NCI-H748 (cell line): ENCODE measurements around the gene ASXL1.
"Not testable (repeated sequence)": the region's sequence is repeated elsewhere in the genome, so short reads cannot be mapped to it uniquely, and the experiment has no call there.

ENCODE experiments used
- DNase-seq: peaks from one replicate; lab custom pipeline; 2025; ENCODE audit not compliant: unreplicated experiment; lab: John Stamatoyannopoulos, UW

The ASXL1 gene

DNA sequence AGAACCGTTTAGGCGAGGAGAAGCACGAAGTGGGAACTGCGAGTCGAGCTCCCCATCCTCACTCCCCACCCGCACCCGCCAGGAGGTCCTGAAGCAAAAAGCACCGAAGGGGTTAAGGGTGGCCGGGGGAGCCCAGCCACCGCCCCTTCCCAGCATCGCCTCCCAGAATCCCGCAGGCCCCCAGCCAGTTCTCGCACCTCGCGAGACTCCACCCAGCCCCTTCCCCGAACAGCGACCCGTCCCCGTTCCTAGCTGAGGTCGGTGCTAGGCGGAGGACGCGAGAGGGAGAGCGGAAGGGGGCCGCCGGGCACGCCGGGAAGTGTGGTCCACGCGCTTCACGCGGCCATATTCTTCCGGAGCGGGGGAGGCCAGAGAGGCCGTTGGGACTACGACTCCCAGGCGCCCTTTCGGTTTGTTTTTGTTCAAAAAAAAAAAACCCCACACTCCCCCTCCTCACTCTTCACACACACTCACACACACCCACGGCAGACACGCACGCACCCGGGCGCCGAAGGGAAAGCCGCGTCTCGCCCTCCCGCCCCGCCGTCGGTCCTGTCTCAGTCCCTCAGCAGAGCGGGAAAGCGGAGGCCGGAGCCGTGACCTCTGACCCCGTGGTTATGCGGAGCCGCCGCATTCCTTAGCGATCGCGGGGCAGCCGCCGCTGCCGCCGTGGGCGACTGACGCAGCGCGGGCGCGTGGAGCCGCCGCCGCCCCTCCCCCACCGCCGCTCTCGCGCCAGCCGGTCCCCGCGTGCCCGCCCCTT, at the start of gene ASXL1:
Gene ASXL1 (plus strand): TSS at position 463 of the 763 bp plus-strand sequence. CDS start 445 bp downstream, outside the sequence.
- peak; percentile 99 for DNase-seq

DNA sequence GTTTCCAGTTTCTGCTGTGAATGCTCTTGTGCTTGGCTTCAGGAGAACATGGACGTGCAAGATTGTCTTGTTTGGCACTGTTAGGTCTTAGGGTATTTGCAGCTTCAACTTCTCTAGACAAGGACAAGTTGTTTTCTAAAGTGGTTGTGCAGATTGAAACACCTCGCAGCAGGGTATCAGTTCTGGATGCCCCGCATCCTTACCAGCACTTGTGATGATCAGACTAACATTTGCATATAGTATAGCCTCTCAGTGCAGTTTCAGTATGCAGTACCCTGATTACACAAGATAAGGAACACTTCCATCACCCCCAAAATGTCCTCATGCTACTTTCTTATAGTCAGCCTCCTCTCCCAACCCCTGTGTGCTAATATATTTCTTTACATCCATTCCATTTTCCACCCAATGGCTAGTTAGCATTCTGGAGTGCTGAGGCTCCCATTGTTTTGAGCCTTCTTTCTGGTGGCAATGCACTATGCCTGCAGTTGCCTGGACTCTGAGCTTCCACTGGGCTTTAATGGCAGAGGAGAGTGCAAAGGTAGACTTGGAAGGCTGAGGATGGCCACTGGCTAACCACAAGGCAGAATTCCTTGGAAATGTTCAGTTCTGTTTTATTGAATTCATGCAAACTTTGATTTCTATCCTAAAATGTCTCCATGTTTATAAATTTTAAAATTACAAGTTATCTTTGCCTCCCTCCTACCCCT, 45.3 kb upstream of the ASXL1 start:
- DNase-seq: no peak

DNA sequence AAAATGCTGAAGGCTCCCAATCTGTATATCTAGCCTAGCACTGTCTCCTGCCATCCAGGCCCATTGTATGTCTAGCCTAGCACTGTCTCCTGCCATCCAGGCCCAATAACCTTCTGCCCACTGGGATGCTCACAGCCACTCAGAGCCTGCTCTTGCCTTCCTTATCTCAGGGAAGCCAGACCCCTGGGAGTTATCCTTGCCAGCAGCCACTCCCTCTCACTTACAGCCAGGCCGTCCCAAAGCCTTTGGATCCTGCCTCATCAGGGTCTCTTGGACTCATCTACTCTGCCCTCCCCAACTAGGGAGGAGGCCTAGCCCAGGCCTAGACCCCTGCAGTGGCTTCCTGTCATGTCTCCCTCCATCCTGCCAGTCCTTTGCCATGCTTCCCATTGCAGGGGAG, 43.4 kb upstream of the ASXL1 start:
- no peak for DNase-seq

DNA sequence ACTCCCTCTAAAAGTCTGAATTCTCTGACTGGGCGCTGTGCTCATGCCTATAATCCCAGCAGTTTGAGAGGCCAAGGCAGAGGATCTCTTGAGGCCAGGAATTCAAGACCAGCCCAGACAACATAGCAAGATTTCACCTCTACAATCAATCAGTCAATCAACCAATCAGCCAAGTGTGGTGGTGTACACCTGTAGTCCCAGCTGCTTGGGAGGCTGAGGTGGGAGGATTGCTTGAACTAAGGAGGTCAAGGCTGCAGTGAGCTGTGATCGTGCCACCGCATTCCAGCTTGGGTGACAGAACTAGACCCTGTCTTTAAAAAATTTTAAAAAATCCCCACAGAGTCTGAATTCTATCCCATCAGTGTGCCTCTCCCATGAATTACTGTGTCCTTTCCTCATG, 42.7 kb upstream of the ASXL1 start:
- DNase-seq: no peak

DNA sequence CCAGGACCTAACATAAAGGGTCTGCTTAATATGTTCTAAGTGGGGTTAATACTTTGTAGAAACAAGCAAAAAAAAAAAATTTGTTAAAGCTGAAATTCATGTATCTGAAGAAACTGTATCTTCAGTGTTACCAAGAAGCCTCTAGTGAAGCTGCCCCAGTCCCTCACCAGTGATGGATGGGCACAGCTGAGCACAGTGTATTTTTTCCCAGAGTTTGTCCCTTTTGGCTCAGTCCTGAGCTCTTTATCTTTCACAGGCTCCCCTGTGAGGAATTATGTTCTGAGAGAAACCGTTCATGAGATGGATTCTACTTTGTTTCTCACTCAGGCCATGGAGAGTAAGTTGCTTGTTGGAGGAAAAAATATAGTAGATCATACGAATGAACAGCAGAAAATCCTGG, 42.2 kb upstream of the ASXL1 start:
- no peak for DNase-seq

DNA sequence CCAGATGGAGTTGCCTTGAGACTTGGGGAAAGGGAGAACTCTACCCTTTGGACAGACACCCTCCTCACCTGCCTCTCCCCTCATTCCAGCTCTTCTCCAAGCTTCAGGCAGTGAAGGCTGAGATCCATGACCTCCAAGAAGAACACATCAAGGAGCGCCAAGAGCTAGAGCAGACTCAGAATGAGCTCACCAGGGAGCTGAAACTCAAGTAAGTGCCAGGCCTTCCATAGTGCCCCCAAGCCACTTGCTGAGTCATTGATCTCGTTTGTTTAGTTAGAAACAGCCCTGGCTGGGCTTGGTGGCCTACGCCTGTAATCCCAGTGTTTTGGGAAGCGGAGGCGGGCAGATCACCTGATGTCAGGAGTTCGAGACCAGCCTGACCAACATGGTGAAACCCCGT, 41.5 kb upstream of the ASXL1 start:
- no peak for DNase-seq

DNA sequence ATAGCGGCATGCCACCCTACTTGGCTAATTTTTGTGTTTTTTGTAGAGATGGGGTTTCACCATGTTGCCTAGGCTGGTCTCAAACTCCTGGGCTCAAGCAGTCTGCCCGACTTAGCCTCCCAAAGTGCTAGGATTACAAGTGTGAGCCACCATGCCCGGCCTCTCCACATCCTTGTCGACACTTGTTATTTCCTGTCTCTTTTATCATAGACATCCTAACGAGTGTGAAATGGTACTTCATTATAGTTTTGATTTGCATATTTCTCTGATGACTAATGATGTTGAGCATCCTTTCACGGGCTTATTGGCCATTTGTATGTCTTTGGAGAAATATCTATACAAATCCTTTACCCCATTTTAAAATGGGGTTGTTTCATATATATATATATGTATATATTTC, 39.0 kb upstream of the ASXL1 start:
- DNase-seq: no peak

DNA sequence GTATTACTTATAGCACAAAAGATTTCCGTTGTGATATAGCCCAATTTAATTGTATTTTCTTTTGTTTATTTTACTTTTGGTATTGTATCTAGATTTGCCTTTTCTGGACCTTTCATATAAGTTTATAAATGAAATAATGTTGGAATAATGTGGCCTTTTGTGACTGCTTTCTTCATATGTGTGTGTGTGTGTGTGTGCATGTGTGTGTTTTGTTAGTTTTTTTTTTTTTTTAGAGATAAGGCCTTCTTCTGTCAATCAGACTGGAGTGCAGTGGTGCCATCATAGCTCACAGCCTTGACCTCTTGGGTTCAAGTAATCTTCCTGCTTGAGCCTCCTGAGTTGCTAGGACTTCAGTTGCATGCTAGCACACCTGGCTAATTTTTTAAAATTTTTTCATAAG, 37.8 kb upstream of the ASXL1 start:
- DNase-seq: no peak

DNA sequence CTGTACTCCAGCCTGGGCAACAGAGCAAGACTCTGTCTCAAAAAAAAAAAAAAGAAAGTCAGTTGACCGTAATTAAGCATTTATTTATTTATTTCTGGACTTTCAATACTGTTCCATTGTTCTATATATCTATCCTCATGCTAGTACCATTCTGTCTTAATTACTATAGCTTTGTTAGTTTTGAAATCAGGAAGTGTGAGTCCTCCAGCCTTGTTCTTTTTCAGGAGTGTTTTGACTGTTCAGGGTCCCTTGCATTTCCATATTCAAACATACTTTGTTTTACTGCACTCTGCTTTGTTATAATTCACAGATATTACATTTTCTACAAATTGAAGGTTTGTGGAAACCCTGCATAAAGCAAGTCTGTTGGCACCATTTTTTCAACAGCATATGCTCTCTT, 36.7 kb upstream of the ASXL1 start:
- no peak for DNase-seq

DNA sequence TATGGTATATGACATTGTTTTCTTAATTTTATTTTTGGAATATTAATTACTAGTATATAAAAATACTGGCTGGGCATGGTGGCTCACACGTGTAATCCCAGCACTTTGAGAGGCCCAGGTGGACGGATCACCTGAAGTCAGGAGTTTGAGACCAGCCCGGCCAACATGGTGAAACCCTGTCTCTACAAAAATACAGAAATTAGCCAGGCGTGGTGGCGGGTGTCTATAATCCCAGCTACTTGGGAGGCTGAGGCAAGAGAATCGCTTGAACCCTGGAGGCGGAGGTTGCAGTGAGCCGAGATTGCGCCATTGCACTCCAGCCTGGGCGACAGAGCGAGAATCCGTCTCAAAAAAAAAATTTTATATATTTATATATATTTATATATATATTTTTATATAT, 35.9 kb upstream of the ASXL1 start:
- DNase-seq: not testable (repeated sequence)

DNA sequence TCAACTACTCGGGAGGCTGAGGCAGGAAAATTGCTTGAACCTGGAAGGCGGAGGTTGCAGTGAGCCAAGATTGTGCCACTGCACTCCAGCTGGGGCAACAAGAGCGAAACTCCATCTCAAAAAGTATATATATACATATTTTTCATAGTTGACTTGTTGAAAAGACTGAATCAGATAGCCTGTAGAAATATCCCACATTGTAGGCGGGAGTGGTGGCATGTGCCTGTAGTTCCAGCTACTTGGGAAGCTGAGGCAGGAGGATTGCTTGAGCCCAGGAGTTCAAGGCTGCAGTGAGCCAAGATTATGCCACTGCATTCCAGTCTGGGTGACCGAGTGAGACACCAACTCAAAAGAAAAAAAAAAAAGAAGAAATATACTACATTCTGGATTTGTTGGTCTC, 34.4 kb upstream of the ASXL1 start:
- not testable (repeated sequence) for DNase-seq

DNA sequence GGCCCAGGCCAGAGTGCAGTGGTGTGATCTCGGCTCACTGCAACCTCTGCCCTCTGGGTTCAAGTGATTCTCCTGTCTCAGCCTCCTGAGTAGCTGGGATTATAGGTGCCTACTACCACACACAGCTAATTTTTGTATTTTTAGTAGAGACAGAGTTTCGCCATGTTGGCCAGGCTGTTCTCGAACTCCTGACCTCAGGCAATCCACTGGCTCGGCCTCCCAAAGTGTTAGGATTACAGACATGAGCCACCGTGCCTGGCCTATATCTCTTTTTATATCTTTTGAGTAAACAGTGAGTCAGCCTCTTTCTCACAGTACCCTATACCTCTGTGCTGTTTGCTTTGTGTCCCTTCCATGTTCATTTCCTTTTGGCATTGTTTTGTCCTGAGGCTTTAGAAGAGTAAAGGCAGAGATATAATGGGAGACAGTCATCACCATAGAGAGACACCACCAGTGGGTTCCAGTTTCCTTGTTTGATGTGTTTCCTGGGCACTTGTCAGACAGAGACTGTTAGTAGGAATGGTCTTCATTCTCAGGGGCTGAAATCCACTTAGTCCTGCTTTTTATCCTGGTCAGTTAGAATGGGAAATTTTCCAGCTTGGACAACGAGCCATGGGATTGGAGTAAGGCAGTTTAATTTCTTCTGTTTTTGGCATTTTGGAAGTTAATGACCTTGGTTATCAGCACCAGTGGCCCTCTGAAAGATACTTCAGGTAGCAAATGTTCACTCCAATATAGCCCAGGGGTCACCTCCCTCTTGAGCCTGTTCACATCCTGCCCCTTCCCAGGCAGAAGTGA, 32.2 kb upstream of the ASXL1 start:
- DNase-seq: peak; percentile 41

DNA sequence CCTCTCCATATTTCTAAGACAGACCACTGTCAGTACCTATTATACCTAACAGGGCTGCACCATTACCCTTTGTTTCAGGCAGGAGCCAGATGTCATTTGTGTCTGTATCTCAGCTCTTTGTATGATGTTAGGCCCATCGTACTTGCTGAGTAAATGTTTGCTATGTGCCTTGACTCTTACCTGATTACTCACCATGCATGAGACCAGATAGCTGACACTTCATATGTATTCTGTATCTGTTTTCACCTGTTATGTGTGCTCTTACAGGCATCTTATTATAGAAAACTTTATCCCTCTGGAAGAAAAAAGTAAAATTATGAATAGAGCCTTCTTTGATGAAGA, 31.7 kb upstream of the ASXL1 start:
- DNase-seq: peak; percentile 50

DNA sequence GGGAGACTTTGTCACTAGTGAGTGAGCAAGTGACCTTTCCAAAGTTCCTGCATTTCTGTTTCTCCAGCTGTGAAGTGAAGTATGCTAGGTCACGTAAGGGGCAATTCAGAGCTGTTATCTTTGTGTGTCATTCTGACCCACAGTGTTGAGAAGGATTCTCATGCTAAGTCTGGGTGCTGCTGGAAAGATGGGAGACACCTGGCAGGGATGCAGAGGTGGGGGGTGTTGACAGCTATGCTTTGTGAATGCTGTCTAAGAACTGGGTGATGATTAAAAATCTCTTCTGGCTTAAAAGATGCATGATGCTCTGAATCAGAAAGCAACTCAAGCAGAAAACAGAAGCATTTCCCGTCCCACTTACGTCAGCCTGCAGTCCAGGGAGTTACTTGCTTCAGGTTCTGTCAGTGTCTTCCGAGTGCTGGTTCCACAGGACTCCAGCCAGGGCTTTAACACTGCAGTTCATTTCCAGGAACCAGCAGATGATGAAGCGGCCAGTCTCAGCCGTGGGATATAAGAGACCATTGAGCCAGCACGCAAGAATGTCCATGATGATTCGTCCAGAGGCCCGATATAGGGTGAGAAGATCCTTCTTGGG, 30.9 kb upstream of the ASXL1 start:
- no peak for DNase-seq

DNA sequence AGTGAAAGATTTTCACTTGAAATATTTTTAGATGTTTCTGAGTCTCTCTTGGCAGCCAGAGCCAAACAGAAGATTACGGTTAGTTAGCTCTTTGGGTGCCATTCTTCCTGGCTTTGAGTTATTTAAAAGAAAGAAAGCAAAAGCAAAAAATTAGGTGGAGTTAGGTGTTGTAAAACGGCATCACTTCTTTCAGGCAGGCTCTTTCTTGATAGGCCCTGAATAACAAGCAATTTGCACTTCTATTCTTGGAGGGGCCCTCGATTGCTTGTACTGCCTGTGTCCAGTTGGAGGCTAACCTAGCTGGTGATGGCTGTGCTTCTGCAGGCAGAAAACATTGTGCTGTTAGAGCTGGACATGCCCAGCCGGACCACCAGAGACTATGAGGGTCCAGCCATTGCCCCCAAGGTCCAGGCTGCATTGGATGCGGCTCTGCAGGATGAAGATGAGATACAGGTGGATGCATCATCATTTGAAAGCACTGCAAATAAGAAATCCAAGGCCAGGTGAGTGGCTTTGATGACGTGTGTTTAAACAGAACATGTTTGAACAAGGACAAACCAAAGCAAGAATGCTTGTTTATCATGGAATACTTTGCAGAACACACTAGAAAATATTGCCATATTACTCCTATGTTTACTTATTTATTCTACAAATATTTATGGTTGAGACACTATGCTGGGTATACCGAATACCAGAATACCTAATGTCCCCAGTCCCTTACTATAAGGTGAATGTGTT, 28.1 kb upstream of the ASXL1 start:
- peak; percentile 19 for DNase-seq

DNA sequence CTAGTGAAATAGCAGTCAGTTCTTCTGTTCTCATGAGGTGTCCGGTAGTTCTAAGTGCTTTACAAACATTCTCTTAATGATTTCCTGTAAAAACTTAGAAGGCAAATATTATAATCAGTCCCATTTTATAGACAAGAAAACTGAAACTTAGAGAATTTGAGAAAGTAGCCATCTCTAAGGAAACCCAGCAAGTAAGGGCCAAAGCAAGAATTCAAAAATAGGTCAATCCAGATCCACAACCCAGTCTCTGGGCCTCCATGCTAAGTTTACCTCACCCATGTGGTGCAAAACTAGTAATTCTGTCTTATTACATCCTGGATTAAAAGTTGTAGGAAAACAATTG, 27.6 kb upstream of the ASXL1 start:
- no peak for DNase-seq

DNA sequence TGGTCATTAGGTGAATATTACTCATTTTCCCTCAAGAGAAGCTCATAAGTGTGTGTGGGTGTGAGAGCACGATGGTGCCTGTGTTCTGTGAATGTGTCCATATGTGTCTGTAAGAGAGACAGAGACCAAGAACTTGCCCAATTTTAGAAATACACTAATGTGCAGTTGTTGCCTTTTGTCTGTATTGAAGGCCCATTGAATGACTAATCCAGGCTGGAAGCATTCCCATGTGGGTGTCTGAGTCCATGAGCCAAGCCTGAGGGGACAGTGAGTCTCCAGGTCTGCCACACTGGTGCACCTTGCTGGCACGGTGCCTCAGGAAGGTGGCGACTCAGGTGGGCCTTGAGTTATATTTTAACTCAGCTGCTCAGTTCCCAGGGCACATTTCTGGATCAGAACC, 25.5 kb upstream of the ASXL1 start:
- no peak for DNase-seq

DNA sequence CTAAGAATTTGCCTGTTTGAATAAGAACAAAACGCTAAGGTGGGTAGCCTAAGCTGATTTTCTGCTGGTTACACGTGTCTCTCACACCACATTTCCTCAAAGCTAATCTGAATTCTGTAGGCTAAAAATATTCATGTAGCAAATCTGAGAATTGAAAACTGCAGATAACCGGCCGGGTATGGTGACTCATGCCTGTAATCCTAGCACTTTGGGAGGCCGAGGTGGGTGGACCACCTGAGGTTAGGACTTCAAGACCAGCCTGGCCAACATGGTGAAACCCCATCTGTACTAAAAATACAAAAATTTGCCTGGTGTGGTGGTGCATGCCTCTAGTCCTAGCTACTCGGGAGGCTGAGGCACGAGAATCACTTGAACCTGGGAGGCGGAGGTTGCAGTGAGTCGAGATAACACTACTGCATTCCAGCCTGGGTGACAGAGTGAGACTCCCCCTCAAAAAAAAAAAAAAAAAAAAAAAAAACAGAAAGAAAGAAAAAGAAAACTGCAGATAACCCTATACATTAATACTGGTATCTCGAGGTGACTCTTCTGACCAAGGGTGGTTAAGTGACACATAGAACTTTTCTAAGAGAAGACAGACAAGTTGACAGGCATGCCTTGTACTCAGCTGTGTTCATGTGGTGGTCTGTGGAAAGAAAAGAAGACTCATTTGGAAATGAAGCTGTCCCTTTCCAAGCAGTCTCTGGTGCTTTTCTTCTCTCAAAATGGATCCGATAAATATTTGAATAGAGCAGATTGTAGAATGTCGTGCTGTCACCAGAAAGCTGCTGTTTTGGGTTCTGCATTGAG, 24.7 kb upstream of the ASXL1 start:
- no peak for DNase-seq

DNA sequence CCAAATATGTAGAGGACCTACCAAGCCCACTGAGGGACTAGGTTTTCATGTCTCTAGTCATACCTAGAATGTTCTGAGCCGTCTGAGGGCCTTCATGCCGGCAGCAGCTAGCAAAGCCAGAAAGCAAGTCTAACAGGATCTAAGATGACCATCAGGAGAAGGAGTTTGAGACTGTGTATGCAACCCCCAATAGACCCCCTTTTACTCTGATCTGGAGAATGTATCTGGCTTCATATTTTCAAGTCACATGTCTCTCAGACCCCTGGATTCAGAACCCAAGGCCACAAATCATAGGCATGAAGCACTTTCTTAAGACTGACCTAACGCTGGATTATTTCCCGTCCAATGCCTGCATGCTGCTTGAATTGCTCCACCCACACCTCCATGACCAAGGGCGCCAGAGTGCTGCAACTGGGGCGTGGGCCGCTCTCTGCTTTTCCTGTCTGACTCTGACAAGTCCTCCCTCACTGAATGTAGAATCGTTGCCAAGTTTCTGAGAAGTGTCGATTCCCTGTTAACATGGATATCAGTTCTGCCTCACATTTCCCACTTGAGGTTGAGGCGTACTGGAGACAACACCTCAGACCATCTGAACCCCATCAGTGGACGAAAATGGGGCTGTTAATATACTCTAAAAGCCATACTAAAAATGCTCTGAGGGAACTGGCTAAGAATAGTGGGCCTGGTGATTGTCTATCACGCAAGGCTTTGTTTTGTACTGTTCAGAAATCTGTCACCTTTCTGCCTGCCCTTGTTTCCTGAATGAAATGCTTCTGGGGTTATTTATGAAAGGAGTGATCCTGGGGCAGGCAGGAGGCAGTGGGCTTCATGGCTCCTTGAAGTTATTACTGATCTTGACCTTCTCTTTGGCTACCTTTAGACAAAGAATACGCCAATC, 23.9 kb upstream of the ASXL1 start:
- DNase-seq: no peak
